Breast epithelium (tissue), 3 donors: ENCODE results near the gene PSMB1.

Experiments used
- POLR2A ChIP-seq: fragments of 450-650 bp; IDR thresholded peaks from one replicate; pipeline ENCODE4 v1.6.1; 2016; ENCODE audit warnings: antibody characterized with exemption, mild to moderate bottlenecking, moderate library complexity
- TF ChIP-seq, protein P1 (sequence below), 3 donors: fragments of 450-650 bp; IDR thresholded peaks; one replicate each; pipeline ENCODE4 v1.5.1; 2016 to 2017; ENCODE audit warnings: antibody characterized with exemption in 3 of 3, mild to moderate bottlenecking in 3 of 3, moderate library complexity in 3 of 3

DNA sequence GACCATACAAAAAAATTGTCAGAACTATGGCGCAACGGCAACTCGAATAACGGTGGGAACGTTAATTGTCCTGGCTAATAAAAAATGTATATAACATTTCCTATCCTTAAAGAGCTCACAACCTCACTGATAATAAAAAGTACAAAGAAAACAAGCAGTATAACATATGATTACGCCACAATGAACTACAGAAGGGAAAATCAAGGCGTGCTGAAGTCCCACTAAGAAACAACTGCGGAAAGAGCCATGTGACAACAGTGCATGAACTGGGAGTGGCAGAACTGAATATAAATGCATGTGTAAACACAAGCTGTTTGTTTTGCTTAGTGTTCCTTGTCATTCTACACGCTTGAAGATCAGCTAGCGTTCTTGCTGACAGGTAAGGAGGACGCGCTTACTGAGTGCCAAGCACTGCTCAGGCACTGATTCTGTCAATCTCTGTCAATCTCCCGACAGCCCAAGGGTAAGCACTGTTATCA, 466 bp upstream of the PSMB1 start:
- no peak for TF ChIP-seq POLR2A
- TF ChIP-seq, protein P1, sequence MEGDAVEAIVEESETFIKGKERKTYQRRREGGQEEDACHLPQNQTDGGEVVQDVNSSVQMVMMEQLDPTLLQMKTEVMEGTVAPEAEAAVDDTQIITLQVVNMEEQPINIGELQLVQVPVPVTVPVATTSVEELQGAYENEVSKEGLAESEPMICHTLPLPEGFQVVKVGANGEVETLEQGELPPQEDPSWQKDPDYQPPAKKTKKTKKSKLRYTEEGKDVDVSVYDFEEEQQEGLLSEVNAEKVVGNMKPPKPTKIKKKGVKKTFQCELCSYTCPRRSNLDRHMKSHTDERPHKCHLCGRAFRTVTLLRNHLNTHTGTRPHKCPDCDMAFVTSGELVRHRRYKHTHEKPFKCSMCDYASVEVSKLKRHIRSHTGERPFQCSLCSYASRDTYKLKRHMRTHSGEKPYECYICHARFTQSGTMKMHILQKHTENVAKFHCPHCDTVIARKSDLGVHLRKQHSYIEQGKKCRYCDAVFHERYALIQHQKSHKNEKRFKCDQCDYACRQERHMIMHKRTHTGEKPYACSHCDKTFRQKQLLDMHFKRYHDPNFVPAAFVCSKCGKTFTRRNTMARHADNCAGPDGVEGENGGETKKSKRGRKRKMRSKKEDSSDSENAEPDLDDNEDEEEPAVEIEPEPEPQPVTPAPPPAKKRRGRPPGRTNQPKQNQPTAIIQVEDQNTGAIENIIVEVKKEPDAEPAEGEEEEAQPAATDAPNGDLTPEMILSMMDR (IDR thresholded peaks at IDR 0.05): no peak
